Parathyroid adenoma (tissue), 2 donors: ENCODE results near the gene NOCT.
"Not testable (repeated sequence)": the region's sequence is repeated elsewhere in the genome, so short reads cannot be mapped to it uniquely, and the experiment has no call there.

ENCODE experiments used
- H2AFZ ChIP-seq: fragments of 300-600 bp; sonication (generic); one replicate; pipeline ENCODE4 v1.7.0; 2017; ENCODE audit warnings: antibody characterized with exemption, mild to moderate bottlenecking
- H3K27ac ChIP-seq: fragments of 300-600 bp; sonication (generic); one replicate; pipeline ENCODE4 v1.7.0; 2017
- H3K27me3 ChIP-seq: fragments of 300-600 bp; sonication (generic); one replicate; pipeline ENCODE4 v1.7.0; 2017; ENCODE audit warnings: low read length; ENCODE audit not compliant: control insufficient read depth, insufficient read depth
- H3K36me3 ChIP-seq: fragments of 300-600 bp; sonication (generic); one replicate; pipeline ENCODE4 v1.7.0; 2017; ENCODE audit warnings: low read length; ENCODE audit not compliant: control insufficient read depth, insufficient read depth
- H3K4me1 ChIP-seq: fragments of 300-600 bp; sonication (generic); one replicate; pipeline ENCODE4 v1.7.0; 2017; ENCODE audit warnings: control low read depth
- H3K4me2 ChIP-seq: fragments of 300-600 bp; sonication (generic); one replicate; pipeline ENCODE4 v1.7.0; 2017; ENCODE audit warnings: low read length
- H3K4me3 ChIP-seq: fragments of 300-600 bp; sonication (generic); one replicate; pipeline ENCODE4 v1.7.0; 2017; ENCODE audit warnings: low read depth, low read length
- H3K79me2 ChIP-seq: fragments of 300-600 bp; sonication (generic); one replicate; pipeline ENCODE4 v1.7.0; 2017; ENCODE audit warnings: control low read depth
- H3K9ac ChIP-seq: fragments of 300-600 bp; sonication (generic); one replicate; pipeline ENCODE4 v1.7.0; 2017; ENCODE audit warnings: mild to moderate bottlenecking
- H3K9me3 ChIP-seq: fragments of 300-600 bp; sonication (generic); one replicate; pipeline ENCODE4 v1.7.0; 2017; ENCODE audit warnings: low read length; ENCODE audit not compliant: control insufficient read depth
- CTCF ChIP-seq: fragments of 300-600 bp; sonication (generic); IDR thresholded peaks from one replicate; pipeline ENCODE4 v1.7.0; 2017; ENCODE audit warnings: antibody characterized with exemption, mild to moderate bottlenecking
- donor health status: primary hyperparathyroidism.

The NOCT gene

GRCh38 chr4:138996090-138996489 is 19.5 kb upstream of the NOCT start:
- Histone ChIP-seq H3K4me3 (no peak overlapping the region), H3K9me3 (no peaks in the 10 kb centered on the region), H3K4me1 (no peaks in the 10 kb centered on the region), H3K79me2 (no peaks in the 10 kb centered on the region), H2AFZ (no peak overlapping the region), H3K27ac (no peak overlapping the region), H3K27me3 (no peaks in the 10 kb centered on the region), H3K4me2 (no peak overlapping the region), H3K9ac (no peak overlapping the region), H3K36me3 (no peaks in the 10 kb centered on the region)
- TF ChIP-seq CTCF, result no peak

- Histone ChIP-seq H3K27me3 (no peaks in the 10 kb centered on the region), H3K27ac (no peak overlapping the region), H3K4me3 (no peak overlapping the region), H3K36me3 (no peaks in the 10 kb centered on the region), H2AFZ (no peak overlapping the region), H3K9ac (no peak overlapping the region), H3K79me2 (no peaks in the 10 kb centered on the region), H3K4me1 (no peaks in the 10 kb centered on the region), H3K4me2 (no peak overlapping the region), H3K9me3 (no peaks in the 10 kb centered on the region)
- no peak for TF ChIP-seq CTCF
Observed at GRCh38 chr4:138999666-139000065, 15.9 kb upstream of the NOCT start.

GRCh38 chr4:139000134-139000533 is 15.4 kb upstream of the NOCT start:
- H3K79me2 ChIP-seq, H3K27ac ChIP-seq, H3K4me1 ChIP-seq, H3K4me3 ChIP-seq, H3K9ac ChIP-seq, H3K36me3 ChIP-seq, H2AFZ ChIP-seq, H3K4me2 ChIP-seq, H3K9me3 ChIP-seq, H3K27me3 ChIP-seq: not testable (repeated sequence)

GRCh38 chr4:139001430-139001829 is 14.2 kb upstream of the NOCT start:
- not testable (repeated sequence) for H3K9ac ChIP-seq, H3K4me2 ChIP-seq, H3K4me1 ChIP-seq, H3K27ac ChIP-seq, H3K9me3 ChIP-seq, H3K27me3 ChIP-seq, H3K79me2 ChIP-seq, H3K36me3 ChIP-seq, H3K4me3 ChIP-seq, H2AFZ ChIP-seq

GRCh38 chr4:139003668-139004067 is 11.9 kb upstream of the NOCT start:
- H3K36me3 ChIP-seq, H3K27me3 ChIP-seq, H3K4me1 ChIP-seq, H3K9ac ChIP-seq, H3K4me2 ChIP-seq, H2AFZ ChIP-seq, H3K4me3 ChIP-seq, H3K27ac ChIP-seq, H3K9me3 ChIP-seq, H3K79me2 ChIP-seq: not testable (repeated sequence)

GRCh38 chr4:139005774-139006173 is 9.8 kb upstream of the NOCT start:
- H3K36me3 ChIP-seq, result no peaks in the 10 kb centered on the region
- no peak overlapping the region for H3K4me3 ChIP-seq
- no peaks in the 10 kb centered on the region for H3K4me1 ChIP-seq
- H3K27me3 ChIP-seq, result no peaks in the 10 kb centered on the region
- no peaks in the 10 kb centered on the region for H3K9me3 ChIP-seq
- no peaks in the 10 kb centered on the region for H3K79me2 ChIP-seq
- no peak overlapping the region for H2AFZ ChIP-seq
- TF ChIP-seq CTCF, result no peak
- H3K9ac ChIP-seq, result no peak overlapping the region
- no peak overlapping the region for H3K27ac ChIP-seq
- H3K4me2 ChIP-seq, result no peak overlapping the region
